Astrocyte of the cerebellum (primary cell): ENCODE results near the gene ZCCHC10.

Experiments used
- DNase-seq: peaks from one replicate; pipeline ENCODE4 v3.0.0-alpha.2; 2011; ENCODE audit warnings: low read depth
- H3K4me3 ChIP-seq: 2 replicates; pipeline ENCODE4 v1.5.1; 2011; ENCODE audit warnings: mild to moderate bottlenecking, low read depth, low read length, moderate library complexity
- CTCF ChIP-seq: IDR thresholded peaks from 2 replicates; pipeline ENCODE4 v1.5.1; 2012; ENCODE audit warnings: low read length, low read depth, moderate library complexity, mild to moderate bottlenecking; ENCODE audit errors: missing control alignments
- in situ Hi-C: cut with HindIII; loops from 2 replicates; pipeline ENCODE4 v1.10.0; 2017; ENCODE audit warnings: low sequenced_read_pairs

ZCCHC10 gene

GRCh38 chr5:133052317-133053175, 26.2 kb upstream of the ZCCHC10 start:
- no peak for DNase-seq
- H3K4me3 ChIP-seq = peak overlapping the region; percentile 97
- no peak for TF ChIP-seq CTCF
- in situ Hi-C loops = no loop called here

GRCh38 chr5:133051542-133052316, 25.4 kb upstream of the ZCCHC10 start, which contains the start of gene HSPA4:
Gene HSPA4 (plus strand): TSS chr5:133052013. CDS start chr5:133052251, 238 bp downstream.
- in situ Hi-C loops = no loop called here
- DNase-seq = peak; percentile 98
- no peak for TF ChIP-seq CTCF
- peak within 1 kb of the TSS; percentile 97 for H3K4me3 ChIP-seq

- no peak for TF ChIP-seq CTCF
- DNase-seq = no peak
- H3K4me3 ChIP-seq = peak overlapping the region; percentile 97
- in situ Hi-C loops = no loop called here
These were observed 24.8 kb upstream of the ZCCHC10 start for GRCh38 chr5:133051061-133051541.

GRCh38 chr5:133050521-133050920, 24.2 kb upstream of the ZCCHC10 start:
- no peak for DNase-seq
- peak overlapping the region; percentile 97 for H3K4me3 ChIP-seq
- in situ Hi-C loops = no loop called here
- no peak for TF ChIP-seq CTCF

- no peak overlapping the region for H3K4me3 ChIP-seq
- TF ChIP-seq CTCF = no peak
- no peak for DNase-seq
- in situ Hi-C loops = no loop called here
These were observed 23.3 kb upstream of the ZCCHC10 start for GRCh38 chr5:133049726-133050048.

GRCh38 chr5:133048993-133049725, 22.8 kb upstream of the ZCCHC10 start:
- in situ Hi-C loops = no loop called here
- no peak for DNase-seq
- no peak for TF ChIP-seq CTCF
- H3K4me3 ChIP-seq = no peak overlapping the region
